HEK293T (cell line): ENCODE results near the gene CADM1.

Experiments used
- BHLHE40 ChIP-seq: fragments of 450-650 bp; IDR thresholded peaks from 2 replicates; pipeline ENCODE4 v1.6.1; 2016; ENCODE audit warnings: mild to moderate bottlenecking, moderate library complexity, borderline replicate concordance
- CTBP1 ChIP-seq: fragments of 450-650 bp; IDR thresholded peaks from 2 replicates; pipeline ENCODE4 v1.6.1; 2016; ENCODE audit warnings: borderline replicate concordance
- ELF4 ChIP-seq: fragments of 450-650 bp; IDR thresholded peaks from 2 replicates; pipeline ENCODE4 v1.6.1; 2017; ENCODE audit warnings: antibody characterized with exemption
- FOXA1 ChIP-seq: fragments of 450-650 bp; IDR thresholded peaks from 2 replicates; pipeline ENCODE4 v1.6.1; 2016; ENCODE audit warnings: mild to moderate bottlenecking
- FOXK2 ChIP-seq: fragments of 450-650 bp; IDR thresholded peaks from 2 replicates; pipeline ENCODE4 v1.6.1; 2016; ENCODE audit warnings: mild to moderate bottlenecking
- FOXM1 ChIP-seq: fragments of 450-650 bp; IDR thresholded peaks from 2 replicates; pipeline ENCODE4 v1.6.1; 2017; ENCODE audit warnings: mild to moderate bottlenecking, borderline replicate concordance
- HDGF ChIP-seq: fragments of 450-650 bp; IDR thresholded peaks from 2 replicates; pipeline ENCODE4 v1.6.1; 2017; ENCODE audit warnings: antibody characterized with exemption, borderline replicate concordance
- L3MBTL2 ChIP-seq: fragments of 450-650 bp; conservative IDR thresholded peaks from 2 replicates; pipeline ENCODE4 v1.6.1; 2016; ENCODE audit warnings: mild to moderate bottlenecking

DNA sequence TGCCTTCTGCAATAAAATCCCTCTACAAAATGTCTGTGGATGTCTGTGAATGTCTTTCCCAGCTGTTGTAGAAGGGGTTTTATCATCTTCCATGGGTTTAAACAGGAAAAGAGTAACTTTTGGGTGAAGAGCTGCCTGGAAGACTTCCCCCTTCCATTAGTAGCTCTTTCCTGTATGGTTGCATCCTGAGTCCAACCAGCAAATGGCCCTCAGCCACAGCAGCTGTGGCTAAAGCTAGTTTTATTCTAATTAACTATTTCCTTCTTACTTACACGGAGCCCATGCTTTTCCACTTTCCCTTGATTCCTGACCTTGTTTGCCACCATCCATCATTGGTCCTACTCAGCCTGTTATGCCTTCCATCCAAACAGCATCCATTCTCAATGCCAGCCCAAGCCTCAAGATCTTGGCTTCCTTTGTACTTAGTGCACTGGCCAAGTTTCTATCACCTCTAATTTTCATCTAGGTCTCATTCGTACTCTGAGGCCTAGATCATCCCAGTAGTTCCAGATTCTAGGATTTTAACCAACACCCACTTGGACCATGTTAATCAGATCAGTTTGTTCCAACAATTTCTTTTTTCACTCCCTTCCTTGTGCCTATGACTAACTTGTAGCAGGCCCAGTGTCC lies 41.5 kb upstream of the CADM1 start:
- TF ChIP-seq FOXM1 (no peak), L3MBTL2 (no peak), ELF4 (no peak), BHLHE40 (no peak), HDGF (no peak), FOXA1 (no peak), FOXK2 (no peak), CTBP1 (no peak)
